Stomach smooth muscle (tissue), 2 donors: Measurements from ENCODE around the gene RFNG.

Experiments
- H3K27ac ChIP-seq: one replicate; pipeline ENCODE4 v1.7.0; 2013; ENCODE audit warnings: mild to moderate bottlenecking, low read length, inconsistent platforms
- H3K27me3 ChIP-seq, 2 donors: one replicate each; pipeline ENCODE4 v1.7.0; 2013; ENCODE audit warnings: low read length in 2 of 2; ENCODE audit not compliant: insufficient read depth in 2 of 2, control insufficient read depth in 1 of 2
- H3K36me3 ChIP-seq, 2 donors: one replicate each; pipeline ENCODE4 v1.7.0; 2013; ENCODE audit warnings: low read length in 2 of 2; ENCODE audit not compliant: control insufficient read depth in 2 of 2, insufficient read depth in 2 of 2
- H3K4me1 ChIP-seq: one replicate; pipeline ENCODE4 v1.7.0; 2013; ENCODE audit warnings: low read length; ENCODE audit not compliant: control insufficient read depth, insufficient read depth
- H3K4me3 ChIP-seq, 2 donors: one replicate each; pipeline ENCODE4 v1.7.0; 2013; ENCODE audit warnings: low read length in 2 of 2
- H3K9ac ChIP-seq, 2 donors: one replicate each; pipeline ENCODE4 v1.7.0; 2013; ENCODE audit warnings: low read length in 2 of 2, mild to moderate bottlenecking in 1 of 2
- H3K9me3 ChIP-seq, 2 donors: one replicate each; pipeline ENCODE4 v1.7.0; 2013; ENCODE audit warnings: low read length in 2 of 2; ENCODE audit not compliant: control insufficient read depth in 2 of 2
- donor health status: healthy.
- donor health status: Pancreatic carcinoma.

RFNG gene

GRCh38 chr17:82055023-82055964 is 3.7 kb upstream of the RFNG start:
- Histone ChIP-seq H3K9me3 (no peaks in the 10 kb centered on the region), H3K27me3 (no peaks in the 10 kb centered on the region), H3K27ac (no peak overlapping the region), H3K36me3 (peaks cover 21 to 28% of the 10 kb centered on the region in 2 donors), H3K9ac (no peak overlapping the region), H3K4me3 (no peak overlapping the region), H3K4me1 (peaks cover 27% of the 10 kb centered on the region)

GRCh38 chr17:82054351-82055022 is 2.9 kb upstream of the RFNG start:
- Histone ChIP-seq H3K9me3 (no peaks in the 10 kb centered on the region), H3K4me1 (peaks cover 33% of the 10 kb centered on the region), H3K4me3 (no peak overlapping the region), H3K36me3 (peaks cover 21 to 24% of the 10 kb centered on the region in 2 donors), H3K9ac (no peak overlapping the region), H3K27ac (no peak overlapping the region), H3K27me3 (no peaks in the 10 kb centered on the region)

- Histone ChIP-seq H3K9me3 (no peaks in the 10 kb centered on the region), H3K9ac (no peak overlapping the region), H3K27me3 (no peaks in the 10 kb centered on the region), H3K27ac (no peak overlapping the region), H3K4me3 (no peak overlapping the region), H3K36me3 (peaks cover 21 to 27% of the 10 kb centered on the region in 2 donors), H3K4me1 (peaks cover 33% of the 10 kb centered on the region)
Observed at GRCh38 chr17:82053556-82054263, 2.1 kb upstream of the RFNG start.

GRCh38 chr17:82053130-82053529 is 1.5 kb upstream of the RFNG start:
- no peak overlapping the region for H3K4me3 ChIP-seq
- peaks cover 21 to 25% of the 10 kb centered on the region in 2 donors for H3K36me3 ChIP-seq
- no peak overlapping the region for H3K27ac ChIP-seq
- peaks cover 33% of the 10 kb centered on the region for H3K4me1 ChIP-seq
- H3K9ac ChIP-seq = peak overlapping the region in 1 of 2 donors; percentile 82
- no peaks in the 10 kb centered on the region for H3K27me3 ChIP-seq
- H3K9me3 ChIP-seq = no peaks in the 10 kb centered on the region

GRCh38 chr17:82052638-82053059 is 1.0 kb upstream of the RFNG start:
- Histone ChIP-seq H3K9me3 (no peaks in the 10 kb centered on the region), H3K9ac (peak overlapping the region; percentile 72 to 82), H3K36me3 (peaks cover 20 to 27% of the 10 kb centered on the region in 2 donors), H3K4me1 (peaks cover 33% of the 10 kb centered on the region), H3K4me3 (peak overlapping the region; percentile 88 to 89), H3K27ac (no peak overlapping the region), H3K27me3 (no peaks in the 10 kb centered on the region)

- Histone ChIP-seq H3K4me1 (peaks cover 33% of the 10 kb centered on the region), H3K4me3 (peak overlapping the region; percentile 66 to 89), H3K27me3 (no peaks in the 10 kb centered on the region), H3K36me3 (peaks cover 19 to 25% of the 10 kb centered on the region in 2 donors), H3K9ac (peak overlapping the region; percentile 61 to 76), H3K9me3 (no peaks in the 10 kb centered on the region), H3K27ac (no peak overlapping the region)
Observed at GRCh38 chr17:82050761-82051641, 610 bp downstream of the RFNG start.

- no peaks in the 10 kb centered on the region for H3K27me3 ChIP-seq
- H3K9ac ChIP-seq = peak overlapping the region; percentile 61 to 76
- peak overlapping the region; percentile 66 to 89 for H3K4me3 ChIP-seq
- H3K9me3 ChIP-seq = no peaks in the 10 kb centered on the region
- H3K36me3 ChIP-seq = peaks cover 19 to 20% of the 10 kb centered on the region in 2 donors
- no peak overlapping the region for H3K27ac ChIP-seq
- peaks cover 33% of the 10 kb centered on the region for H3K4me1 ChIP-seq
Observed at GRCh38 chr17:82050152-82050760, 1.4 kb downstream of the RFNG start.

GRCh38 chr17:82049521-82049971 is 2.1 kb downstream of the RFNG start:
- Histone ChIP-seq H3K4me1 (peaks cover 33% of the 10 kb centered on the region), H3K27me3 (no peaks in the 10 kb centered on the region), H3K9me3 (no peaks in the 10 kb centered on the region), H3K9ac (no peak overlapping the region), H3K4me3 (no peak overlapping the region), H3K36me3 (peaks cover 13 to 14% of the 10 kb centered on the region in 2 donors), H3K27ac (no peak overlapping the region)

GRCh38 chr17:82049106-82049505 is 2.5 kb downstream of the RFNG start:
- no peak overlapping the region for H3K27ac ChIP-seq
- H3K27me3 ChIP-seq = no peaks in the 10 kb centered on the region
- no peaks in the 10 kb centered on the region for H3K9me3 ChIP-seq
- peaks cover 33% of the 10 kb centered on the region for H3K4me1 ChIP-seq
- no peak overlapping the region for H3K9ac ChIP-seq
- H3K36me3 ChIP-seq = peaks cover 11 to 14% of the 10 kb centered on the region in 2 donors
- H3K4me3 ChIP-seq = no peak overlapping the region
